Measurements from ENCODE around the gene APH1B. TPM values are rescaled to one million over a fixed set of nuclear protein-coding genes. Genes with fewer than 3 reads are reported as not detected.
"Not testable (repeated sequence)": the region's sequence is repeated elsewhere in the genome, so short reads cannot be mapped to it uniquely, and the experiment has no call there.

APH1B gene
- total RNA-seq, 1 donor from 2014 or later = 28.4 TPM

DNA sequence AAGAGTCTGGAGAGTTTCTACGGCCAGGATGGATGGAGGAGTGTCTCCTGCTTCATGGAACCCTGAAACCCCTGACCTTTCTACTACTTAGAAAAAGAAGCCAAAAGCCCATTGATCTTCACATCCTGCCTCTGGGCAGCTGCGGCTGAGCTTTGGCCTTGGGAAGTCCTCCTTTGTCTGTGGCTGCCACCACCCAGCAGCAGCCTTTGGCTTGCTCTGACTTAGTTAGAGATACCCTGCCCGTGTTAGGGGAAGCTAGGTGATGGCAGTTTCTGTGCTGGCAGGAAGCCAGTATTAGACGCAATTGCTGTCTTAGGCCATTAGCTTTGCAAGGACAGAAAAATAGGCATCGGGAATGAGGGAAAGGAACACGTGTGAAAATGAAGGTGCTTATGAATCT is 18.8 kb downstream of the APH1B start:
- no peak for DNase-seq (ENCODE audit: low spot score)

DNA sequence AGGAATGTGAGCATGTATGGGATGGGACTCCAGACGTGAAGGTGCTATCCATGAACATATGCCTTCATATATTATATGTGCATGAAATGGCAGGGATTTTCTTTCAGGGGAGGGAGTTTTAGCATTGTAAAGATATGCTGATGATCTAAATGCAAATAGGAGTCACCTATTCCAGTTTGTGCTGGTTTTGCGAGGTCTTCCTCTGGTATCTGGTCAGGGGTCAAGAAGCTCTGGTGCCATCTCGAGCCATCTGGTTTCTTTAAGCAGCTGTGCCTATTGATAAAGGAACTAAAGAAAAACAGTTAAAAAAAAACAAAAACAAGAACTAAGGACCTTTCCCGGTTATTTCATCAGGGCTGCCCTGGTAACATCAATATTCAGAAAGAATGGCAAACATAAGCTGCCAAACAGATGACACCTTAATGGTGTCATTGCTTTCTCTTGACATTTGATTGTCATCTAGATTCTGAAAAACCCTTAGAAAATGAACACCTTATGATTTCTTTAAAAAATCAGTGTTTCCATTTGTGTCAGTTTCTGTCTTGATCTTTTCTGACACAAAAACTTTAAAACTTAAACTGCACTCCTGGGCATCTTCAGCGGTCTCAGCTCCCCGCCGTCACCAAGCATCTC is 22.7 kb downstream of the APH1B start:
- no peak for DNase-seq (ENCODE audit: low spot score)

DNA sequence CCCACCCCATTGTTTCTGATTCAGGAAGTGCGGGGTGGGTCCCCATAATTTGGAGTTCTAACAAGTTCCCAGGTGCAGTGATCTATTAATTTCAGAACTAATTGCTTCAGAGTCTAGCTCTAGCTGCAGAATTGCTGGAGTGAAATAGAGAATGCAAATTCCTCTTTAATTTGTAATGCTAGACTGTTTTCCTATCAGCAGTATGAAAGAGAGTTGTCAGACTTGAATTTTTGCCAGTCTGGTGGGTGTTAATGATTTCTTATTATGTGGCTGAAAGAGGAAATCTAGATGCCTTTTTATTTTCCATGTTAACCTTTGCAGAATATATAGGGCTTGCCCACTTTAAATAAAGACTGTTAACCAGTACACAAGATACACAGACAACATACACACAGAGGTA is 23.7 kb downstream of the APH1B start:
- no peak for DNase-seq (ENCODE audit: low spot score)

DNA sequence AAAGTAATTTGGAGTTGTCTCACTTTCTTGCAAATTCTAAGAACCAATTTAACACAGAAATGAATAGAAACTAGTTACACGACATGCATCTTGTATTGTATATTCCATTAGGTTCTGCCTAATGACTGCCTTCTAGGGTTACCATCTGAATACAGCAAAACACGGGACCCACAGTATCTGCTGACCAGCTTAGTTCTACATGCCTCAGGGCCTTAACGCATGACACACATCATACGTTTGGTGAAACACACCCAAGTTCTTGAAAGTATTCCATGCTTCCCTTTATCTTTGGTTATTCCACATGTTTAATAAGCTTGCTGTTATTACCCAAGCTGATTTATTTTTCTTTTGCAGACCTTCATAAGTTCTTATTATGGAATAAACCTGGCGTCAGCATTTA is 27.9 kb downstream of the APH1B start:
- DNase-seq (ENCODE audit: low spot score) = no peak

DNA sequence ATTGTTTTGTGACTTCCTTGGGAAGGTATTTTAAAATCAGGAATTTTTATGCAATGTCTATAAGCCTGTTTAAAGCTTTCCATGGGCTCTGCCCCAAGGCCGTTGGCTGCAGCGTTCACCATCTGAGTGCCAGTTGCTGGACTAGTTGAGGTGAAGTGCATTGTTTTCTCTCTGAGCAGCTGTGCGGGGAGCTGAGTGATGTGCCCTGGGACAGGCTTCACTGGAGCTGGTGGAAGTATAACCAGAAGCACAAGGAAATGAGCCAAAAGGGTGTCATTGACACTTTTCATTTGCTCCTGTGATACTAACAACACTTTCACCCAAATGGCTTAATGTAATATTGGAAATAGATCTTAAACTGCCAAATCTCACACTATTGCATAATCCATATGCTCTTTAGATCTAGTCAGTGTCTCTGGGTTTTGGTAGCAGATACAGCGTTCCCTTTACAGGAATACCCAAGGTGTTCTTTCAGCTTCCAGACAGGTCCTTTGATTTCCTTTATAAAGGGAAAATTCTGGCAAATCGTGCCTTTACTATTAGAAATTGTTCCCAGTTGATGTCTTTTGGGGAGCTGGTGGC is 29.2 kb downstream of the APH1B start:
- DNase-seq (ENCODE audit: low spot score) = no peak

DNA sequence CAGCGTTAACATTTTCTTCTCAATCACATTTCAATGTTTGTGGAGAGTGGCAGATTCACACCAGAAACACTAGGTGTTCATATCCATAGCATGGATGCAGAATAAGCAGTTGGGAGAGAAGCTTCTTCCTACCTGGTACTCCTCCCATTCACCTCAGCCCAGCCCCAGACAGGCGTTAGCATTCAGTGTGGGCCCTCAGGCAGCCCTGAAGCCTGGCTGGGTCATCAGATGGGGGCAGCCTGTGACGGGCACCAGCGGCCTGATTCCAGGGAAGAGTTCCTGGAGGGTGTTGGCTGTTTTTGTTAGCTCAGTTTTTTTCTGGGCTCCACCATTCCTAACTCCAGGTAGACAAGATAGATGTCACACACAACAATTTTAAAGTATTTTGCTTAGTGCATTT is 31.1 kb downstream of the APH1B start:
- no peak for DNase-seq (ENCODE audit: low spot score)

DNA sequence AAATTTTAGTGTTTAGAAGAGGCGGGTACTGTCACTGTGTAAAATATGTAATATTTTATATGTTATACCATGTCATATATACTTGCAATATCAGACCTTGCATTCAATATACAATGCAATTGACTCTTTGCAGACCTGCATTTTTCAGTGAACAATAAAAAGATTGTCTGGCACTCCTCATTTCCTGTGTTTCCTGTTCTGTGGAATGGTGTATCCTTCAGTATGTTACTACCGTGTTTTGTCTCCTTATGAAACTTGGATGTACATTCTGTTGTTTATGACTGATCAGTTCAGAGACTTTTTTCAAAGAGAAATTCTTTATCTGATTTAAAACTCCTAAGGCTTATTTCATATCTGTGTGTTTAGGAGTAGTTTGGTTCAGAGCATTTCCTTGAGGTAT is 31.5 kb downstream of the APH1B start:
- DNase-seq (ENCODE audit: low spot score) = no peak

DNA sequence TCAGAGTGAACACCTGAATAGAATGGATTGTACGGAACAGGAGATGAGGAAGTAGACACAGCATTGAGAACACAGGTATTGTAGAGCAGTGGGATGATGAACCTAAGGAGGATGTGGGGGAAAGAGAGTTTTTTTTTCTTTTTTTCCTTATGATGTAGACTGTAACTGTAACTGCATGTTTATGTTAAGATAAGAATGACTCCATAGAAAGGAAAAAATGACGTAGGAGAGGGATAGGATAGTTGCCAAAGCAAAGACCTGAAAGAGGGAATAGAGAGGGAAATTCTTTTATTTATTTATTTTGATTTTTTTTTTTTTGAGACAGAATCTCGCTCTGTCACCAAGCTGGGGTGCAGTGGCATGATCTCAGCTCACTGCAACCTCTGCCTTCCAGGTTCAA is 33.2 kb downstream of the APH1B start:
- DNase-seq (ENCODE audit: low spot score) = no peak

DNA sequence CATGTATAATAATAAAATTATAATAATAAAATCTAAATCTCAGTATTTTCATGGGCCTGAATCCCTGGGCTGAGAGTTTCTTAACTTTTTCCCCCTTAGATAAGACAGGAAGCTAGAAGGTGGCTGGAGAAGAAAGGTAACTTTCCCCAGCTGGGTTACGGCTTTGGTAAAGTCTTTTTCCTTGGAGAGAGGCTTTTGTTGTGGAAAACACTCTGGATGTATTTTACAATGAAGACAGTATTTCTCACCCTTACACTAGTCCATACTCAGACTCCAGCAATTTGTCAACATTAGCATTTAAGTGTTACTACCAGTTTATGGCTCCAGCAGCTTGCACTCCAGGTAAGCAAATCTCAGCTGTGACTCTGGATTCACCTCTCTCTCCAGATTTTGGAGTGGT is 34.9 kb downstream of the APH1B start:
- DNase-seq (ENCODE audit: low spot score) = no peak

DNA sequence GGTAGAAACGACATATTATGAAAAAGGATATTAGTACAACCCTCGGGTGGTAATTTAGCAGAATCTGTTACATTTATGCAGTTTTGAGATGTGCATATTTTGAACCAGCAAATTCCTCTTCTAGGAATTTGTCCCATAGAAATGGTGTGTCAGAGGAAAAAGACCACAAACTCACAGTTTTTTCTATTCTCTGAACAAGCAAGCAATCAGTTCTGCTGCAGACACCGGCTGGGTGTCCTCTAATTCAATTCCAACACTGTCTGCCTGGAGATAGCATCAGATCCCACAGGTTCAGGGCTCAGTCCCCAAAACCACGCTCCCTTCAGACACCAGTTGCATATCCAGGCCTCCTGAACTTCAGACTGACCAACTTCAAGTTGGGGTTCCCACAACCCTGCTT is 36.4 kb downstream of the APH1B start:
- DNase-seq (ENCODE audit: low spot score) = no peak

DNA sequence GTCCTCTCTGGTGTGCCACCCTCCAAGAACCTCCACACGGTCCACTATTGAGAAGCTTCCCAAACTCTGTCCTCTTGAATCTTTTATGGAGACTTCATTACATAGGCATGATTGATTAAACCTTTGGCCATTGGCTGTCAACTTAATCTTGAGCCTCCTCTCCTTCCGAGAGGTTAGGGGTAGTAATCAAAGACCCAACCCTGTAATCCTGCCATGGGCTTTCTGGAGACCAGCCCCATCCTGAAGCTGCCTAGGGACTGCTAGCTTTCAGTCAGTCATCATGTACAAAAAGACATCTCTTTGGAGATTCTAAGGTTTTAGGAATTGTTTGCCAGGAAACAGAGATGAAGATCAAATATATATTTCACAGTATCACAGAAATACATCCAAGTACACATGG is 37.0 kb downstream of the APH1B start:
- no peak for DNase-seq (ENCODE audit: low spot score)

DNA sequence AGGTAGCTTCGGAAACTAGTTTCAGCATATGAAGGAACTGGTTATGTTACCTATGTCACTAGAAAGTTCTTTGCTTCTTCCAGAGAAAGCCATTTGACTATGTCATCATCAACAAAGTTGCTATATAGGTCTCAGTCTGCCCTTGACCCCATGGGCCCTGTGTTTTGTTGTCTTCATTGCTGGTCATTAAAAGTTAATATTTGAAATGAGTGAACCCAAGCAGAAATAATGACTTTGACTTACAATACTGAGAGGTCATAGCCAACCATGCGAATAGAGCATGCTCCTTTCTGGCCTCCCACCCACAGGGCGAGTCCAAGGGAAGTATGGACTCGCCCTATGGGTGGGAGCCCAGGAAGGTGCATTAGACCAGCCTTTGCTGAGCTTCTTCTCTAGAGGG is 40.9 kb downstream of the APH1B start:
- no peak for DNase-seq (ENCODE audit: low spot score)

DNA sequence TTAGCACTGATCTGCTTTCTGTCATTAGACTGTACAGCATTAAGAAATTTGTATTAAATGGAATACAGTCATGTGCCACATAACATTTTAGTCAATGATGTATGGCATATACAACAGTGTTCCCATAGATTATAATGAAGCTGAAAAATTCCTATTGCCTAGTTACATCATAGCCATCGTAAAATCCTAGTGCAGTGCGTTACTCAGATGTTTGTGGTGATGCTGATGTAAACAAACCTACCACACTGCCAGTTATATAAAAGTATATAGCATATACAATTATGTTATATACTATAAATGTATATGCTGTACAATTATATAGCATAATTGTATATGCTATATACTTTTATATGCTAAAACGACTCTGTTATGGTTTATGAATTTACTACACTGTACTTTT is 41.7 kb downstream of the APH1B start:
- DNase-seq (ENCODE audit: low spot score) = no peak

DNA sequence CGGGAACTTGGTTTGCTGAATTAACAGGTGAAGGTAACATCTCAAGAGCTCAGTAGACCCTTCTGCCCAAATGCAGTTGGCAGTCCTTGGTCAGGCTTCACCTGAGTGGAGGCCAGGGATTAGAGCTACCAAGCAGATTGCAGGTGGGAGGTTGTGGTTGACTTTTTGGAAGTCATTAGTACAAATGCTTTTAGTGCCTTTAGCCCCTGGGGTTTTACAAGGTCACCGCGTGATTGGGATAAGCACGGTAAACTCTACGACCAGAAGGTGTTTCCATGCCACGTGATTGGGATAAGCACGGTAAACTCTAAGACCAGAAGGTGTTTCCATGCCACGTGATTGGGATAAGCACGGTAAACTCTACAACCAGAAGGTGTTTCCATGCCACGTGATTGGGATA is 43.0 kb downstream of the APH1B start:
- not testable (repeated sequence) for DNase-seq (ENCODE audit: low spot score)

DNA sequence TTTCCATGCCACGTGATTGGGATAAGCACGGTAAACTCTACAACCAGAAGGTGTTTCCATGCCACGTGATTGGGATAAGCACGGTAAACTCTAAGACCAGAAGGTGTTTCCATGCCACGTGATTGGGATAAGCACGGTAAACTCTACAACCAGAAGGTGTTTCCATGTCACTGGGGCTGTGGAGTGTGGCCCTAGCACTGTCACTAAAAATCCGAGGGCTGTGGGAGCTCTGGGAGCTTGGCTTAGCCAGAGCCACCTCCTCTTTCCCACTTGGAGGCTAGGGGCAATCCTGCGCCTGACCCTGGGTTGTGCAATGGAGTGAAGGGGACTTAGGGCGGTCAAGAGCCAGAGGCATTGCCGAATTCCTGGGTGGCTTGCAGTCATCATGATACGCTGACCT is 43.6 kb downstream of the APH1B start:
- not testable (repeated sequence) for DNase-seq (ENCODE audit: low spot score)

DNA sequence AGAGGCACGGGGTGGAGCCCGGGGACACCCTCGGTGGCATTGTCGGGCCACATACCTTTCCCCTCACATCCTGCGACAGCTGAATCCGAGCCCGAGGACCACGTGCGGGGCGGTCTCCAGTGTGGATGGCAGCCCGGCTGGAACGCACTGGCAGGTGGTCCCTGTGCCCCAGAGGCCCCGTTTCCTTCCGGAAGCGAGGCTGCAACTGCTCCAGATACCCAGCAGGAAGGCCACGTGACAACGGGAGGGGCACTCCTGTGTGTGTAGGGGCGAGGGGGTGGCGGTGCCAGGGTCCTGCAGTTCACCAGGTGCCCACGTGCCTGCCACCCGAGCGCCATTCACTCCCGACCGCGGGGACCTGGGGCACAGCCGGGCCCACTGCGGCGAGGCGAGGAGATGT is 44.1 kb downstream of the APH1B start:
- DNase-seq (ENCODE audit: low spot score) = no peak

DNA sequence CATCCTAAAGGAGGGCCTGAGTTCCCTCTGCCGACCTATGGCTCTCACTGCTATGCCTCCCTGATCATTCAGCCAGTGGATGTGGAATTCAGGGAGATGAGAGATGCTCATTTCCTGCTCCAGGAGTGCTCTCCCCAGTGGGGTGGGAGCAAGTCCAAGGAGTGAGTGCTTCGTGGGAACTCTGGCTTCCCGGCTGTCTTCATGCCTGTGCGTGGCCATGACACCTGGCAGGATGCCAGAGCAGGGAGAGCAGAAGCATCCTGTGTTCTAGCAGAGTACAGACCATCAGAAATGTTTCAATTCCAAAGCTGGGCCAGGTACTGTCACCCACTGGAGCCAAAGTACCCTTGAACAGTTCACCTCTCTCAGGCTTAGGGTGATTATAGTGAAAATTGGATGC is 45.1 kb downstream of the APH1B start:
- DNase-seq (ENCODE audit: low spot score) = no peak

DNA sequence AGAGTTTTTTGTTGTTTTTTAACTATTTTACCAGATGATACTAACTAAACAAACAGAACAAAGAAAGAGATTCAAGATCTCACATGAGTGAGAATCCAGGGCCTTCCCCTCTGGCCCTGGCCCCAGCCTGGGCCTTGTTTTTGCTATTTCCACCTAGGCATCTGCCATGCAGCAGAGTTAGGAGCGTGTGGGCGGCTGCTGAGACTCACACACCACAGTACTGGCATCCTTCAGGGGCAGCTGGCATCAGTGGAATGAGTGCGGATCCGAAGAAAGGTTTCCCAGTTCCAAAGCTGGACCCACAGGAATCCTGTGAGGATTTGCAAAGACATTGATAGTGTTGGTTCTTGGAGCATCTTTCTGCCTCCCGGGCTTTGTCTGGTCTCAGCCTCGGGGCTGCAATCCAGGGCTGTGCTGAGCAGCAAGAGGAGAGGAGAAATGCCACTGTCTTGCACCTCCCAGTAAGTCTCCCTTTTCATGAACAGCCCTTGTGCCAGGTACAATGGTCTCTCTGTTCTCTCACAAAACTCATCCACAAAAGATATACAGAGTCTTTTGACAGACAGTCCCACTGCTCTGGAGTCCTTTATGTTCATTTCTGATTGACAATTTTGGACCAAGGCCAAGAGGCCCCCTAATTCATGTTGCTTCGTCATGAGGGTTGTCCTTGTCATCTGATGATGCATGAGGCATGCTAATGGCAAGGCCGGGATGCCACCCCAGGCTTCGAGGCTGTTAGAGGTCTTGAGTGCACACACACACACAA is 46.6 kb downstream of the APH1B start:
- no peak for DNase-seq (ENCODE audit: low spot score)

DNA sequence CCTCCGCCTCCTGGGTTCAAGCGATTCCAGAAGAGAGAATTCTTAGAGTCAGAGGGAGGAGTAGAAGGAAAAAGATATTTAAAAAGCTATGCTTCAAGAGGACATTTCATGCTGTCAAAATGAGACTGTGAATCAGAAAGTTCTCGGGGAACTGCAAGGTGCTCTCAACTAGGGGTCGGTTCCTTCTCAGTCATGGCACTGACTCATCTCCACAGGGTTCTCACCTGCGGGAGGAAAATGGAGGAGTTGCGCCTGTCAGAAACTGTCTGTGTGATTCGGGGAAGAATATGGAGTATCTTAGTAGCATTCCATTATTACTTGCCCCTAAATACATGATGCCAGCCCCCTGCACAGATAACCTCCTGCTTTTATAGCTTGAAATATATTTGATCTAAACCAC is 47.4 kb downstream of the APH1B start:
- no peak for DNase-seq (ENCODE audit: low spot score)

DNA sequence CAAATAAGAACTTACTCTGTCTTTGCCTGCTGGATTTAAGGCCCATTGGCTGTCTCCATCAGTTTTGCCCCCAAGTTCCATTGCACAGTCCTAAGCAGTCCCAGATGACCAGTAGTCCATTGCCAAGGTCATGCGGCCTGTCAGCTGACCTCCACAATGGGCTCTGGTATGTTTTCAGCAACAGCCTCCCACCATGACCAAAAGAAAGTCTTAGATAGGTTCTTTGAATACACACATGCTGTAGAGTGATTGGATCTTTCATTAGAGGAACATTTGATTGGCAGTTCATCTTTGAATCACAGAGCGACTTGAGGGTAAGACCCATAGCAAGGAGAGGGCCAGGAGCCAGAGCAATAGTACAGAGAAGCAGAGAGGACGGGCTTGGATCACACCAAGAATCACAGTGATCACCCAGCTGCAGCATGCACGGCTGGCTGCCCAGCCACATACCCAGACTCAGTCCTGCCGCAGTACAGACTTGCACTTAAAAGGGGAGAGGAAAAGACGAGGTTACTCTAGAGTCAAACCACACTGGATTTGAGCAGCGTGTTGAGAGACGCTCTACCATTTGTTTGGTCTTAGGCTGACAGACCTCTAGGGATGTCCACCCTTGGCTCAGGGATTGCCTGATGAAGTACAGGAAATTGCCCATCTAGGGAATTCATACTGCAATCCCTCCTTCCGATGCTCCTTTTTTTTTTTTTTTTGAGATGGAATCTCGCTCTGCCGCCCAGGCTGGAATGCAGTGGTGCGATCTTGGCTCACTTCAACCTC is 50.4 kb downstream of the APH1B start:
- DNase-seq (ENCODE audit: low spot score) = no peak

DNA sequence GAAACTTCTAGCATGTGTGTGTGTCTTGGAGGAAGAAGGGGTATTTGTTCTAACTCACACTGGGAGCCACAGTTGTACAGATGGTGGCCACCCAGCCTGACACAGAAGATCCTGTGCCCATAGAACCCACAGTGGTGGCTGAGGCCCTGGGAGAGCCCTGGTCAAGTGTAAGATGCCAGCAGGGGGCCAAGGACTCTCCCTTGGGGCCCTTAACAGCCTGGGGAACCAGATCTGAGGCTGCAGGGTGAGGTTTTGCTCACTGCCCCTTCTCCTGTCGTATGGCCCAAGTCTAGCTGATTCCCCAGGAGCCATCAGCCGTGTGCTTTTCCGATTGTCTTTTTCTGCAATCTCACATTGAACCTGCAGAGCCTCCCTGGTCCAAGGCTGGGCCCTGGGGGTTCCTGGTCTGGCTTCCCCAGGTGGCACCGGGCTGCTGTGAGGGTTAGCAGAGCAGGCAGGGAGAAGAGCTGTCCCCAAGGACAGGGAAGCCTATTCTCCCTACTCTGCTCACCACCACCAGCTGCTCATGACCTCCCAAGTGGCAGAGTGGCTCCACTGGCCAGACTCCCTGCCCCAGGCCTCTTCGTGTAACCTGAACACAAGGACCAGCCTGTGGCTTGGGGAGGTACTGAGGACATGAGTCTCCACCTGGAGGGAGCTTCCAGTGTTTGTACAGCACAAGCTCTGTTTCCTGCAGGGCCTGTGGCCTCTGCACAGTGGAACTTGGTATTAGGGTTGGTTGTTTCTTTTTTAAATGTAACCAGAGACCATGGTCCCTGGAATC is 52.4 kb downstream of the APH1B start:
- no peak for DNase-seq (ENCODE audit: low spot score)

DNA sequence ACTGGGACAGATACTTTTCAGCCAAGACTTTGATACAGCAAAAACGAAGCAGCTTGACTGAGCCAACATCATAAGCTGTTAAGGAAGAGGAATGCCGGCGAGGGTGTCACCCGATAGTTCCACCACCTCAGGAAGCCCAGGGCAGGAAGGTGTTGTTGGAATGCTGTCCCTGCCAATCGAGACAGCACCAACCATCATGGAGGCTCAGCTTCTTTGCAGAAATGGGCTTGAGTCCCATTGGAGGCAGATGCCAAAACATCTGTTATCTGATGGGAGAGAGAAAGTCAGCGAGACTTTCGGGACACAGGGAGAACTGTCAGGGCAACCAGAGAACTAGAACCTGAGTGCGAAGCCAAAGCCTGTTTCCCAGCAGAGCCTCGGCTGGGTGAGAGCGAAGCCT is 53.5 kb downstream of the APH1B start:
- no peak for DNase-seq (ENCODE audit: low spot score)
